ENCODE measurements around the gene COL17A1. TPM values are rescaled to one million over a fixed set of nuclear protein-coding genes. Genes with fewer than 3 reads are reported as not detected.

The COL17A1 gene
- total RNA-seq, 1 experiment from 2014 or later: 0.26 TPM

DNA sequence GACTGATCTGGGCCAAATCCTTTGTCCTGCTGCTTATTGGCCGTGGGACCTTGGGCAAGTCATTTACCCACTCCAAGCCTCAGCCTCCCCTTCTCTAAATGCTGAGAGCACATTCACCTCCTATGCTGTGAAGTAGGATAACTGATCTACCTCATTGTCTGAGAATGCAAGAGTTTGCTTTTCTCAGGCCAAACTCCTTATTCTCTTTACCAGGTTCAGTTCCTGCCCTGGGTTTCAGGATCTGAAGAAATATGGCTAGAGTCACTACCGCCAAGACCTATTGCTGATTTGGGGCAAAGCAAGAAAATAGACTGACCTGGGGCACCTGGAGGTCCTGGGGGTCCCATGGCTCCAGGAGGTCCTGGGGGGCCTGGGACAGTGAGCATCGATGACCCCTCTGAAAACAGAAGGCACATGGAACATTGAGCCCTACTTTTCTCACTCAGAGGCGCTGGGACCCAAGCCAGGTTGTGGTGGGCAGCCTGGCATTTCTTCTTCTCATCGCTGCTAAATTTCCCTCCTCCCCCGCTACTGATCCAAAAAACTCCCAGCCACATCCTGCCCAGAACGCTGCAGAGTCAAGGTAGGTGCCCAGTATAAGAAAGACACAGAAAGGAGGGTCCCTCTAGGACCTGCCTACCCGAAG is 42.4 kb downstream of the COL17A1 start:
- intact Hi-C loops (cut with micrococcal nuclease; ENCODE audit: unreplicated experiment): no loop called here
- Histone ChIP-seq H3K4me1 (ENCODE audit: control insufficient read depth, insufficient read depth, low read length) (no peaks in the 10 kb centered on the region), H3K4me3 (ENCODE audit: low read depth in 2 of 2, low read length in 2 of 2) (no peak overlapping the region), H3K27me3 (ENCODE audit: control insufficient read depth, insufficient read depth, low read length) (peaks cover 4% of the 10 kb centered on the region), H3K36me3 (ENCODE audit: control insufficient read depth, insufficient read depth, low read length) (no peaks in the 10 kb centered on the region), H3K27ac (ENCODE audit: low read length) (no peak overlapping the region), H3K9me3 (ENCODE audit: control insufficient read depth, insufficient read depth, low read depth, low read length) (no peaks in the 10 kb centered on the region)
- BruUV-seq (replicated peaks): no TSS peak
- DNase-seq (ENCODE audit: low read depth, low spot score): no peak
- TF ChIP-seq, protein P1, sequence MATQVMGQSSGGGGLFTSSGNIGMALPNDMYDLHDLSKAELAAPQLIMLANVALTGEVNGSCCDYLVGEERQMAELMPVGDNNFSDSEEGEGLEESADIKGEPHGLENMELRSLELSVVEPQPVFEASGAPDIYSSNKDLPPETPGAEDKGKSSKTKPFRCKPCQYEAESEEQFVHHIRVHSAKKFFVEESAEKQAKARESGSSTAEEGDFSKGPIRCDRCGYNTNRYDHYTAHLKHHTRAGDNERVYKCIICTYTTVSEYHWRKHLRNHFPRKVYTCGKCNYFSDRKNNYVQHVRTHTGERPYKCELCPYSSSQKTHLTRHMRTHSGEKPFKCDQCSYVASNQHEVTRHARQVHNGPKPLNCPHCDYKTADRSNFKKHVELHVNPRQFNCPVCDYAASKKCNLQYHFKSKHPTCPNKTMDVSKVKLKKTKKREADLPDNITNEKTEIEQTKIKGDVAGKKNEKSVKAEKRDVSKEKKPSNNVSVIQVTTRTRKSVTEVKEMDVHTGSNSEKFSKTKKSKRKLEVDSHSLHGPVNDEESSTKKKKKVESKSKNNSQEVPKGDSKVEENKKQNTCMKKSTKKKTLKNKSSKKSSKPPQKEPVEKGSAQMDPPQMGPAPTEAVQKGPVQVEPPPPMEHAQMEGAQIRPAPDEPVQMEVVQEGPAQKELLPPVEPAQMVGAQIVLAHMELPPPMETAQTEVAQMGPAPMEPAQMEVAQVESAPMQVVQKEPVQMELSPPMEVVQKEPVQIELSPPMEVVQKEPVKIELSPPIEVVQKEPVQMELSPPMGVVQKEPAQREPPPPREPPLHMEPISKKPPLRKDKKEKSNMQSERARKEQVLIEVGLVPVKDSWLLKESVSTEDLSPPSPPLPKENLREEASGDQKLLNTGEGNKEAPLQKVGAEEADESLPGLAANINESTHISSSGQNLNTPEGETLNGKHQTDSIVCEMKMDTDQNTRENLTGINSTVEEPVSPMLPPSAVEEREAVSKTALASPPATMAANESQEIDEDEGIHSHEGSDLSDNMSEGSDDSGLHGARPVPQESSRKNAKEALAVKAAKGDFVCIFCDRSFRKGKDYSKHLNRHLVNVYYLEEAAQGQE (IDR thresholded peaks at IDR 0.05; ENCODE audit: insufficient read depth in 1 of 2, low read depth in 2 of 2, low read length in 1 of 2): no peak
- TF ChIP-seq, protein P2, sequence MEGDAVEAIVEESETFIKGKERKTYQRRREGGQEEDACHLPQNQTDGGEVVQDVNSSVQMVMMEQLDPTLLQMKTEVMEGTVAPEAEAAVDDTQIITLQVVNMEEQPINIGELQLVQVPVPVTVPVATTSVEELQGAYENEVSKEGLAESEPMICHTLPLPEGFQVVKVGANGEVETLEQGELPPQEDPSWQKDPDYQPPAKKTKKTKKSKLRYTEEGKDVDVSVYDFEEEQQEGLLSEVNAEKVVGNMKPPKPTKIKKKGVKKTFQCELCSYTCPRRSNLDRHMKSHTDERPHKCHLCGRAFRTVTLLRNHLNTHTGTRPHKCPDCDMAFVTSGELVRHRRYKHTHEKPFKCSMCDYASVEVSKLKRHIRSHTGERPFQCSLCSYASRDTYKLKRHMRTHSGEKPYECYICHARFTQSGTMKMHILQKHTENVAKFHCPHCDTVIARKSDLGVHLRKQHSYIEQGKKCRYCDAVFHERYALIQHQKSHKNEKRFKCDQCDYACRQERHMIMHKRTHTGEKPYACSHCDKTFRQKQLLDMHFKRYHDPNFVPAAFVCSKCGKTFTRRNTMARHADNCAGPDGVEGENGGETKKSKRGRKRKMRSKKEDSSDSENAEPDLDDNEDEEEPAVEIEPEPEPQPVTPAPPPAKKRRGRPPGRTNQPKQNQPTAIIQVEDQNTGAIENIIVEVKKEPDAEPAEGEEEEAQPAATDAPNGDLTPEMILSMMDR (IDR thresholded peaks at IDR 0.05): no peak
- no peak for TF ChIP-seq SIN3A (IDR thresholded peaks at IDR 0.05; ENCODE audit: borderline replicate concordance, insufficient read depth, low read depth, low read length)
- no peak for TF ChIP-seq POLR2AphosphoS5 (IDR thresholded peaks at IDR 0.05; ENCODE audit: low read depth, low read length)
- TF ChIP-seq TCF7L2 (IDR thresholded peaks at IDR 0.05; ENCODE audit: low read depth, low read length): no peak
- ATAC-seq: no peak
- in situ Hi-C loops (cut with HindIII; ENCODE audit: low pct_unique_long_range_greater_than_20kb, low sequenced_read_pairs): no loop called here
- POLR2A ChIA-PET: no interaction called here
- CTCF ChIA-PET: no interaction called here

DNA sequence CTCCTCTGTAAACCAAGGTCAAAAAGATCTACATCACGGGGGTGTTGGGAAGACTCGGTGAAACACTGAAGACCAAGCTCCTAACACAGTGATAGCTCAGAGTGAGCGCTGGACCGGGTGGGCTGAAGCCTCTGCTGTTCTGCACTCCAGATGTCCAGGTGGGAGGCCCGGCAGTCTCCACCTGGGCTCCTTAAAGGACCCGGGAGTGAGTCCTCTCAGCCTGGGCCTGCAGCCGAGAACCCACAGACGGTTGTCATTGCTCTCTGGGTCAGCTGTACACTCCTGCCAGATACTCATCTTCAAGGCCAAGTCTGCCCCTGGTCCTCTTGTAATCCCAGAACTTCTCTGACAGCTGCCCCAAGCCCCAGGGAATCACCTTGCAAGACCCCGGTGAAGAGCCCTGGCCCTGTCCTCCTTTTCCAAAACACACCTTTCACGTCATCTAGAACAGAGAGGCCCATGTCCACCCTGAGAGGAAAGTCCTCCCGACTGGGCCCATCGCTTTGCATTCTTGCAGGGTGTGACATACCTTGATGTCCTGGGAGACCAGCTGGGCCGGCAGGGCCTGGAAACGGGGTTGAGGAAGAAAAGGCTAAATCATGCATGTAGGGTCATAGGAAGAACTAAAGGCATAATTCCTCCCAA is 43.7 kb downstream of the COL17A1 start:
- Histone ChIP-seq H3K4me3 (ENCODE audit: low read depth in 2 of 2, low read length in 2 of 2) (no peak overlapping the region), H3K4me1 (ENCODE audit: control insufficient read depth, insufficient read depth, low read length) (no peaks in the 10 kb centered on the region), H3K36me3 (ENCODE audit: control insufficient read depth, insufficient read depth, low read length) (no peaks in the 10 kb centered on the region), H3K27me3 (ENCODE audit: control insufficient read depth, insufficient read depth, low read length) (peaks cover 4% of the 10 kb centered on the region), H3K9me3 (ENCODE audit: control insufficient read depth, insufficient read depth, low read depth, low read length) (no peaks in the 10 kb centered on the region), H3K27ac (ENCODE audit: low read length) (no peak overlapping the region)
- in situ Hi-C loops (cut with HindIII; ENCODE audit: low pct_unique_long_range_greater_than_20kb, low sequenced_read_pairs) (no loop called here), intact Hi-C loops (cut with micrococcal nuclease; ENCODE audit: unreplicated experiment) (no loop called here)
- DNase-seq (ENCODE audit: low read depth, low spot score): no peak
- POLR2A ChIA-PET: no interaction called here
- no TSS peak for BruUV-seq (replicated peaks)
- no peak for ATAC-seq
- CTCF ChIA-PET: no interaction called here
- no peak for TF ChIP-seq POLR2AphosphoS5 (IDR thresholded peaks at IDR 0.05; ENCODE audit: low read depth, low read length)
- TF ChIP-seq, protein P1 (IDR thresholded peaks at IDR 0.05; ENCODE audit: insufficient read depth in 1 of 2, low read depth in 2 of 2, low read length in 1 of 2): no peak
- TF ChIP-seq, protein P2 (IDR thresholded peaks at IDR 0.05): no peak
- no peak for TF ChIP-seq TCF7L2 (IDR thresholded peaks at IDR 0.05; ENCODE audit: low read depth, low read length)
- no peak for TF ChIP-seq SIN3A (IDR thresholded peaks at IDR 0.05; ENCODE audit: borderline replicate concordance, insufficient read depth, low read depth, low read length)

All from Panc1 (cell line).